GM21390 (cell line): Measurements from ENCODE around the gene SPC25.
"Not testable (repeated sequence)": the region's sequence is repeated elsewhere in the genome, so short reads cannot be mapped to it uniquely, and the experiment has no call there.

Experiments used
- ATAC-seq: cut with Tn5 transposase; IDR thresholded peaks from one replicate; pipeline ENCODE4 v1.9.1; 2021; ENCODE audit not compliant: unreplicated experiment

Gene SPC25

DNA sequence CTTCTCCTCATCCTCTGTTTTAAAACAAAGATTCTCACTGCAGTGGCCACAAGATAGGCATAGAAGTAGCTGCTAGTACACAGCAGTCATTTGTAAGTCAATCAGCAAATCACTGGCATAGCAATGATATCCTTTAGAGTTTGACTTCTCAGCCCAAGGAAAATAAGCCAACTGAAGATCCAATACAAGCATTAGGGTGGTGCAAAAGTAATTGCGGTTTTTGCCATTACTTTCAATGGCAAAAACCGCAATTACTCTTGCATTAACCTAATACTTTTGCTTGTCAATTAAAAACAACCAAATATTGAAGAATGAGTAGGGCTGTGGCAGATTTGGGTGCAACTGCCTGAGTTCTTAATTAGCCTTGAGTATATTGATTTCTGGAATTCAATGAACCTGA, 13.7 kb upstream of the SPC25 start:
- no peak for ATAC-seq

DNA sequence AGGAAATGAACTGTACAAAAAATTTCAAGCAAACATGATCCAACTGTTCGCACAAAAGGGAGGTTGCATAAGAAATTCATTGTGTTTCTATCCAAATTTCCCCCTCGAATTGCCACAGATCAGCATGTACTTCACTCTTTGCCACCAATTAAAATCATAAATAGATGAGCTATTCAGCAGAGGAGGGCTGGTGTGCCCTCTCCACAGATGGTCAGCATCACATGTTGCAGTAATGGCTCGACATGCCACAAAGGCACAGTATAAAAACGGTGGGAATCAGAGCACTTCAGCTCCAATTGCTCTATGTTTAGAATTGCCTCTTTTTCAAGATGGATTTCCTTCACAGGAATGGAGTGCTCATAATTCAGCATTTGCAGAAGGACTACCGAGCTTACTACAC, 10.8 kb upstream of the SPC25 start, which contains the start of gene G6PC2:
TSS of gene G6PC2 (plus strand) at position 289 of the 400 bp plus-strand sequence. CDS start at position 330, 41 bp downstream.
- ATAC-seq, result no peak

DNA sequence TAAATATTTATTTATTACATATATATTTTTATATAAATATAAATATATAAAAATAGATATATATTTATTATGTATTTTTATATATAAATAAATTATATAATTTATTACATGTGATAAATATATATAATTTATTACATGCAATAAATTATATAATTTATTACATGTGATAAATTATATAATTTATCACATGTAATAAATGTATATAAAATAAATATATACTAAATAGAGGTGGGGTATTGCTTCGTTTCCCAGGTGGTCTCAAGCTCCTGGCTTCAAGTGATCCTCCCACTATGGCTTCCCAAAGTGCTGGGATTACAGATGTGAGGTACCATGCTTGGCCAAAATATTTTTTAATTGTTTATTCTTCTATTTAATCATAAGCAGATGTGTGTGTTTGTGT, 7.2 kb upstream of the SPC25 start:
- ATAC-seq, result no peak

DNA sequence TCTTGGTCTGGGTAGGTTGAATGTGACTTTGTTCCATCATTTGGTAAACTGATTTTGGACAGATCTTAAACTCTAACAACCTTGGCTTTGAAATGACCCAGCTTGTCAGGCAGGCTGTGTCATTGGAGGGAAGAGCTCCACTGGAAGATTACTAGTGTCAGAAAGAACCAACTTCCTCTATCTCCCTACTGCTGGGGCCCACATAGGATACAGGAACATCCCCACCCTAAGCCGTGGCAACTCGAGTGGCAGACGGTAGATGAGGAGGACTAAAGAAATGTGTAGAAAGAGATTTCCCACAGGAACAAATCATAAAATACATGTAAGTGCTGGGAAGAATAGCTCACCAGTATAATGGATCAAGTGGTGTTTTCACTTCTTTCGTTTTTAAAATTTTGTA, 6.6 kb upstream of the SPC25 start:
- ATAC-seq, result no peak

DNA sequence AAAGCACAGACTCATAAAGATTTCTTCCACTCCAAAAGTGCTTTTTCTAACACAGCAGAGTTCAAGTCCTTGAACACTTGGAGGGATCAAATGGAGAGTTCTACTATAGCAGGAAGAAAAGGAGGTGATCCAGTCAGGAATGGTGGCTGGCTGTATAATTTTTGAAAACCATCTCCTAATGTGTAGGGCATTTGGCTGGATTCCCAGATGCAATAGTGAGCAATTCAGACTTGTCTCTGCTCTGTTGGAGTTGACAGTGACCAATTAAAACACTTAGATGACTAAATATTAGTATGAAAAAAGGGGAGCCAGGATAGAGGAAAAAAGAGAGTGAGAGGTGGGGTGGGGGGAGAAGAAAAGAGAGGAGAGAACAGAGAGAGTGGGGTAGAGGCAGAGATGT, 5.5 kb upstream of the SPC25 start:
- no peak for ATAC-seq

DNA sequence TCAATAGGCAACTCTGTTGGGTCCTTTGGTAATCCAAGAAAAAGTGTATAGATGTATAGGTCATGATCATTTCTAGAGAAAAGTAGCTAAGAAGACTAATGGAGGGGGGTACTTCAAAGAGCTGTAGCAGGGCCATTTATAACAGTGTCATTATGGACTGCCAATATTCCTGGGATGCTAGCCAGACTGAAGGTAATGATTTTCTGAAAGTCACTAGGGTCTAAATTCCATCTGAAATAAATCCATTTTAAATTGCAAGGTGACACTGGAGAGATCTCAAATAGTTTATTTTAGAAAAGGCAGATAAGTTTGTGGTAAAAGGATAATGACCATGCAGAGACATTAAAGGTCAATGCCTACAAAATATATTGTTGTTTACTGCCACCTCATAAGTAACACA, 4.5 kb upstream of the SPC25 start:
- ATAC-seq, result no peak

DNA sequence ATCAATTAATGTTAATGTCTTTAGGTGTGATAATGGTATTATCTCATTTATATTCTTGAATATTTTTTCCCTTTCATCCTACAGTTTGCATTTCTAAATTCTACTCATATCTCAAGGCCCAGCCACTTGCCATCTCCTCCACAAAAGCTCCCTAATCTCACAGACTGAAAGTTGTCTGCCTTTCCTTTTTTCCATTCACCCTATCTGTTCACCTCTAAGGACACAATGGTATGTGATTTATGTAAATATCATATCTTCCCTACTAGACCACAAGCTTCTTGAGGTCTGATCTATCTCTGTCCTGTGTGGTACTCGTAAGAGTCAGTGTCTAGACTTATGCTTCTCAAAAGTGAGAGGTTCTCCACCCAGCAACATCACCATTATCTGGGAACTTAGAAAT, 3.9 kb upstream of the SPC25 start:
- ATAC-seq, result no peak

DNA sequence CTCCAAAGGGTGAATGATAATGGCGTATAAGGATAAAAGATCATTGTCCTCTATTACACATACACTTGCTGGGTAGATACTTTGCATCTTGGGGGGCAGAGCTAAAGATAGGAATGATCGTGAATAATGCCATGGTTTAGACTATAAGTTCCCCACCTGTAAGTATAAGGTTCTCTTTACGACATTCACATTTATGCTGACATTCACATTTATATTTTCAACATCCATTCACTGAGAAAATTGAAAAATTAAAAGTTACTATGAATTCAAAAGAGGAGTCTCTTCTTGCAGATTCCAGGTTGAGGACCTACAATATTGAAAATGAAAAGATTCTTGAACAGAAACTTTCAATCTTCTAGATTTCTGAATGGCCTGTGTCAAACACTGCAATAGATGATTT, 2.1 kb upstream of the SPC25 start:
- ATAC-seq, result no peak

DNA sequence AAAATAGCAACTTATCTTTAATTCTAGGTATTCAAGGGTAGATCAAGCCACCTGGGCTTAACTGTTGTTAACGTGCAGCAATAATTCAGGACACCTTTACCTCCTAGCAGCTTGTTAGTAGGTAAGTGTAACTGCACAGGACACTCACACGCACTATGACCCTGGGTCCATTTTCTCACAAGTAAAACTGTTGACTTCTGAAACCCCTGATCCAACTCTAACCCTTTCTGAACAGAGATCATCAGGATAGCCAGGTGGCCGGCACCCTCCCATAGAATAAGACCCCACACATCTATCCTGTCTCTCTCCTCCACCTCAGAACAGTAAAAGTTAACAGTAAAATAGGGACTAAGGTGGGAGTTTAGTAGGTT, 610 bp downstream of the SPC25 start:
- ATAC-seq, result no peak

DNA sequence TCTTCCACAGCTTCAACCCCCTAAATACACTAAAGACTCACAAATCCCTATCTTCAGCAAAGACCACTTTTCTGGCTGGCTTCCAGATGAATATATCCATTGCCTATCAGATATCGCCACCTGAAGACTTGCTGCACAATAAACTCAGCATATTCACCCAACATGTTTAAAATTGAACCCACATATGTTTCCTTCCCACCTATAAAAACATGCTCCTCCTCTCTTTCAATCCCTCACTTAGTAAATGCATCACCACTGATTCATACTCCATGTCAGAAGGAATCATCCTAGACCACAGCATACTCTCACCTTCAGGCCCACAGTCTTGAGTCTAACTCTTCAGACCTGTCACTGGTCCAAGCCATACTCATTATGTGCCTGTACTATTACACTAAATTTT, 5.3 kb downstream of the SPC25 start:
- no peak for ATAC-seq

DNA sequence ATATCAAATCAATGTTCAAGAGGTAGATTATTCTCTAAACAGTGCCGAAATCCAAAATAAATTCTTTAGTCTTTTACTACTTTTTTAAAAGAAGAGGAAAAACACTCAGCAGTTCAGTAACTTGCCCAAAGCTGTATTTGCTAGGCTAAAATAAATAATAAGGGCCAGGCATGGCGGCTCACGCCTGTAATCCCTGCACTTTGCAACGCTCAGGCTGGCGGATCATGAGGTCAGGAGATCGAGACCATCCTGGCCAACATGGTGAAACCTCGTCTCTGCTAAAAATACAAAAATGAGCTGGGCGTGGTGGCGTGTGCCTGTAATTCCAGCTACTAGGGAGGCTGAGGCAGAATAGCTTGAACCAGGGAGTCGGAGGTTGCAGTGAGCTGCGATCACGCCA, 8.1 kb downstream of the SPC25 start:
- not testable (repeated sequence) for ATAC-seq

DNA sequence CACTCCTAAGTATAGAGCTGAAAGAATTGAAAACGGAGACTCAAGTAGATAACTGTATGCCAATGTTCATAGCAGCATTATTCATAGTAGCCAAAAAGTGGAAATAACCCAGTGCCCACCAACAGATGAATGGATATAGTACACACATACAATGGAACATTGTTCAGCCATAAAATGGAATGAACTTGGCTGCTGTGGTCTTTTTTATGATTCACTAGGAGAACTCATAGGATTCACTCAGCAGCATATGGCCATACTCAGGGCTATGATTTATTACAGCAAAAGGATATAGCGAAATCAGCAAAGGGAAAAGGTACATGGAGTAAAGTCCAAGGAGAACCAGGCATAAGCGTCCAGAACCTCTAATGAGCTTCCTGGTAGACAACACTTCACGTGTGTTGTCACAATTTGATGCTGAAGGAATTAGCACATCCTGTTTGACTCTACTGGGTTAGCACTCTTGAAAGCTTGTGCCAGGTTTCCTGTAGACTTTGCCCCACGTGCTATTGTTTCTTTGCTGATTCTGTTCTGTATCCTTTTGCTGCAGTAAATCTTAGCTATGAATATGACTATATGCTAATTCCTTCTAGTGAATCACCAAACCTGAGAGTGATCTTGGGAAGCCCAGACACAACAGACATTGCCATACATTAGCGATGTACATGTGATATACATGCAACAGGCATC, 15.7 kb downstream of the SPC25 start:
- ATAC-seq, result no peak

DNA sequence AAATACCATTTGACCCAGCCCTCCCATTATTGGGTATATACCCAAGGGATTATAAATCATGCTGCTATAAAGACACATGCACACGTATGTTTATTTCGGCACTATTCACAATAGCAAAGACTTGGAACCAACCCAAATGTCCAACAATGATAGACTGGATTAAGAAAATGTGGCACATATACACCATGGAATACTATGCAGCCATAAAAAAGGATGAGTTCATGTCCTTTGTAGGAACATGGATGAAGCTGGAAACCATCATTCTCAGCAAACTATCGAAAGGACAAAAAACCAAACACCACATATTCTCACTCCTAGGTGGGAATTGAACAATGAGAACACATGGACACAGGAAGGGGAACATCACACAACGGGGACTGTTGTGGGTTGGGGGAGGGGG, 19.4 kb downstream of the SPC25 start:
- ATAC-seq, result not testable (repeated sequence)

DNA sequence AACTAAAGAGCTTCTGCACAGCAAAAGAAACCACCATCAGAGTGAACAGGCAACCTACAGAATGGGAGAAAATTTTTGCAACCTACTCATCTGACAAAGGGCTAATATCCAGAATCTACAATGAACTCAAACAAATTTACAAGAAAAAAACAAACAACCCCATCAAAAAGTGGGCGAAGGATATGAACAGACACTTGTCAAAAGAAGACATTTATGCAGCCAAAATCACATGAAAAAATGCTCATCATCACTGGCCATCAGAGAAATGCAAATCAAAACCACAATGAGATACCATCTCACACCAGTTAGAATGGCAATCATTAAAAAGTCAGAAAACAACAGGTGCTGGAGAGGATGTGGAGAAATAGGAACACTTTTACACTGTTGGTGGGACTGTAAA, 19.9 kb downstream of the SPC25 start:
- not testable (repeated sequence) for ATAC-seq

DNA sequence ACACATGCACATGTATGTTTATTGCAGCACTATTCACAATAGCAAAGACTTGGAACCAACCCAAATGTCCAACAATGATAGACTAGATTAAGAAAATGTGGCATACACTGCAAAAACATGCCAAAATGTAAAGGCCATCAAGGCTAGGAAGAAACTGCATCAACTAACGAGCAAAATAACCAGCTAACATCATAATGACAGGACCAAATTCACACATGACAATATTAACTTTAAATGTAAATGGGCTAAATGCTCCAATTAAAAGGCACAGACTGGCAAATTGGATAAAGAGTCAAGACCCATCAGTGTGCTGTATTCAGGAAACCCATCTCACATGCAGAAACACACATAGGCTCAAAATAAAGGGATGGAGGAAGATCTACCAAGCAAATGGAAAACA, 23.1 kb downstream of the SPC25 start:
- not testable (repeated sequence) for ATAC-seq

DNA sequence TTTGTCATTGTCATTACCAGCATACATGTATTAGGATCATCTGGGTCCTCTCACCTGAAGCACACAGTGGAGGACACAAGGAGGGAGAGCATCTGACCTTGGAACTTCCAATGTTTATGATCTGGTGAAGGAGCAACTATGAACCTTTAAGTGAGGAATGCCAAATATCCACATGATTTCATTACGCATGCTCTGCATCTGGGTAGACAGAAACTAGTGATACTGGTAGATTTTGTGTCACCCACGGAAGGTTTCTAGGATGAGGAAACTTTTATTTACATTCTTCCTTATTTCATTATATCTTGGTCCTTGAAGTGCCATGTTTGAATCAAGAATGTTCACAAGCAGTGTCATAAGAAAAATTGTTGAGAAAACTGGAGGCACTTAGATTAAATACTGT, 32.1 kb downstream of the SPC25 start:
- ATAC-seq, result no peak

DNA sequence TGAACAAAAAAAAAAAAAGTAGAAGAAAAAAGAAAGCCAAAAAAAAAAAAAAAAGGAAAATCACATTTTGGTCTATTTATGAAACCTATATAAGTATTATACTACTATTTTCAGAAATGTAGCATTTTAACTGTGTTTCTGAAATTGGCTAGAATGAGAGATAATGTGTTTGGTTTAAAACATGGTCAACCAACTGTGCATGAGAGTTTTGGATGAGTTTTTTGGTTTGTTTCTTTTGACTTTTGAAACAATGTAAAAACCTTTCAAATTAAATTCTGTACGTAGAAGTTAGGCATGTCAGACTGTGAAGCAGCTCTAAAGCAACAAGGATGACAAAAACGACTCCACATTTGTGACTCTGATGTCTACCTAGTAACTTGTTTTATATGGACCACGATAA, 34.6 kb downstream of the SPC25 start:
- ATAC-seq, result no peak

DNA sequence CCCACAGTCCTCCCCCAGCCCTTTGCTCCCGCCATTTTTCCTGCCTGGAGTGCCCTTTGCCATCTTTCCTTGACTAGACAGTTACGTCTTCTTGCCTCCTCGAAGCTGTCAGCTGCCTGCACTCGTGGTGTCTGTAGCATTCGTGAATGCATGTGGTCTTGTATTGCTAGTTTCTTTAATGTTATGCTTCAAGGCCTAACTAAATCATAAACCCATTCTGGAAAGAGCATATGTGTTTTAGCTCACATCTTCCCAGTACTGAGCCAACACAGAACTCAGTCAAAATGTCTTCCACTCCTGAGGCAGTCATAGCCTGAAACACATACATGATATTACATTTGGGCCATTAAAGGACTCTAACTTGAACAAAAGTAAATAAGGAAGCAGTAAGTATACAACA, 35.6 kb downstream of the SPC25 start:
- no peak for ATAC-seq

DNA sequence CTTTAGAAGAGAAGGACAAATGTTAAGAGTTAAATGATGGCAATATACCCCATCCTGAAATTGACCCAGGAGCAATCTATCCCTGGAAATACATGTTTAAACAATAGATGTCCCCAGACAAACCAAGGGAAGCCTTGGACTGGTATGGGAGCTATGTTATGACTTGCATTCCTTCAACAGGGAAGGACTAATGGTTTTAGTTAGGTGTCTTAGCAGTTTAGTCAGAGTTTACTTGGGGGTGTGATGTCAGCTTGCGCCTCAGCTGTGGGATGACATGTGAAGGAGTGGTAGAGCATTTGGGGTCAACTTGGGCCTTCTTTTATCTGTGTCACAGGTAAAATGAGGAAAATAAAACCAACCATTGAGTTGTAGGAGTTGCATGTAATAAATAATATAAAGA, 36.8 kb downstream of the SPC25 start:
- no peak for ATAC-seq

DNA sequence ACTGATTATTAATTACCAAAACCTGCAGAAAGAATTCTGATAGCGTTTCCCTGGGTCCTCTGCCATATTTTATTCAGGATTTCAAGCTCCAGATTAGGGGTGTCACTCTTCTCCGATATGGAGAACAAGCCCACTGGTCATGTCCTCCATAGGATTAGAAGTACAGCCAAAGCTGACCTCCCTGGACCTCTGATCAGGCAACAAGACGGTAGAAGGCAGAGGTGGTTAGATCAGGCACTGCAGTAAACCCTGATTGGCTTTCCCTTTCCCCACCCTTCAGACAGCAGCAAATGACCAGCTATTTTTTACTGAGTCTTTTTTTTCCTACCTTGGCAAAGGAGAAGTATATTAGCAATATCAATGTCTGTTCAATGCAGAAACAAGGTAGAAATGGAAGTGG, 37.7 kb downstream of the SPC25 start:
- no peak for ATAC-seq

DNA sequence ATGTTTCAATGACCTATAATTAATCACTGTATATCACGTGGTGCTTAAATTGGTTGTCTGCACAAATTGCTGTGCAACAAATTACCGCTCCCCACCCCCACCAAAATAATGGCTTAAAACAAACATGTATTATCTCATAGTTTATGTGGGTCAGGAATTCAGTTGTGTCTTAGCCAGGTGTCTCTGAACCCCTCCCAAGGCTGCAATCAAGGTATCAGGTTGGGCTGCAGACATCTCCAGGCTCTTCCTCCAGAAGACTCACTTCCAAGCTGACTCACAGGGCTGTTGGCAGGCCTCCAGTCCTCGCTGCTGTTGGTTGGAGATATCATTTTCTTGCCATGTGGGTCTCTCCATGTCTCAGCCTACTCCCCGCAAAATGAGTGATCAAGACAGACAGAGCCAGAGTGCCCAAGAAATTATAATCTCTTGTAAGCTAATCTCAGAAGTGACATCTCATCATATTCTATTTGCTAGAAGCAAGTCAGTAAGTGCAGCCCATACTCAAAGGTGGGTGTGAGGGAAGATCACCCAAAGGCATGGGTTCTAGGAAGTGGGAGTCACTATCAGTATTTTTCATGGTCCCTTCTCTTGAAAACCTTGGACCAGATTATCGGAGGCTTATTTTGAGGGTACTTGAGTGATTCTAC, 38.4 kb downstream of the SPC25 start:
- ATAC-seq, result no peak

DNA sequence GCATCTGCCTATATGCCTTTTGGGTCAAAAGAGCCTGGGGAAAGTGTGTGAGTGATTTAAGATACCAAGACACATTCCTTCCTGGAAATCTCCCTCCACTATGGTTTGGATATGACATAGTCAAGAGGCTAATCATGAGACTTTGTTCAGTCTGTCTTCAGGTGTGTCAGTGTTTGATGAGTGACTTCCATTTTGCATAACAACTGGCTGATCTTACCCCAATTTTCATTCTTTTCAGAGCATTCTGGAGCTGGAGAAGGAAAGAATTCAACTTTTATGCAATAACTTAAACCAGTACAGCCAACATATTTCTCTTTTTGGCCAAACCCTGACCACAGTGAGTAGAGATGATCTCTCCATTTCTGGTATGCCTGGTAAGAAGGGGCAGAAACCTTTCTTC, 39.4 kb downstream of the SPC25 start:
- ATAC-seq, result no peak

DNA sequence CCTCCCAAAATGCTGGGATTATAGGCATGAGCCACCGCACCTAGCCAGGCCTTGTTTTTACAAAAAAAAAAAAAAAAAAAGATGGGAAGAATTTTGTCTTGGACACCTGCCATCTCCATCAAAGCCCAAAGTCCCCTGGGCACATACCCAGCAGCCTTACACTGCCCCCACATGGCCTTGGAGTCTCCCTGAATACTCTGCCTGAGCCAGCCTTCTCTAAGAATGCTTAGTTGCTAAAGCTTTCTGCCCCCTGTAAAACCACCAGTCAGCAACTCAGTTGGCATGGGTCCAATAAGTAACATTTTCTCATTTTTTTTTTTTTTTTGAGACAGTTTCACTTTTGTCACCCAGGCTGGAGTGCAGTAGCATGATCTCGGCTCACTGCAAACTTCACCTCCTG, 40.6 kb downstream of the SPC25 start:
- ATAC-seq, result no peak
